CD4-positive, alpha-beta T cell treated with Interleukin-10 for 1 hour (primary cell): ENCODE data around the gene GTPBP3.

ENCODE experiments used
- DNase-seq: peaks from one replicate; pipeline ENCODE4 v3.0.0-alpha.2; 2020

GTPBP3 gene

DNA sequence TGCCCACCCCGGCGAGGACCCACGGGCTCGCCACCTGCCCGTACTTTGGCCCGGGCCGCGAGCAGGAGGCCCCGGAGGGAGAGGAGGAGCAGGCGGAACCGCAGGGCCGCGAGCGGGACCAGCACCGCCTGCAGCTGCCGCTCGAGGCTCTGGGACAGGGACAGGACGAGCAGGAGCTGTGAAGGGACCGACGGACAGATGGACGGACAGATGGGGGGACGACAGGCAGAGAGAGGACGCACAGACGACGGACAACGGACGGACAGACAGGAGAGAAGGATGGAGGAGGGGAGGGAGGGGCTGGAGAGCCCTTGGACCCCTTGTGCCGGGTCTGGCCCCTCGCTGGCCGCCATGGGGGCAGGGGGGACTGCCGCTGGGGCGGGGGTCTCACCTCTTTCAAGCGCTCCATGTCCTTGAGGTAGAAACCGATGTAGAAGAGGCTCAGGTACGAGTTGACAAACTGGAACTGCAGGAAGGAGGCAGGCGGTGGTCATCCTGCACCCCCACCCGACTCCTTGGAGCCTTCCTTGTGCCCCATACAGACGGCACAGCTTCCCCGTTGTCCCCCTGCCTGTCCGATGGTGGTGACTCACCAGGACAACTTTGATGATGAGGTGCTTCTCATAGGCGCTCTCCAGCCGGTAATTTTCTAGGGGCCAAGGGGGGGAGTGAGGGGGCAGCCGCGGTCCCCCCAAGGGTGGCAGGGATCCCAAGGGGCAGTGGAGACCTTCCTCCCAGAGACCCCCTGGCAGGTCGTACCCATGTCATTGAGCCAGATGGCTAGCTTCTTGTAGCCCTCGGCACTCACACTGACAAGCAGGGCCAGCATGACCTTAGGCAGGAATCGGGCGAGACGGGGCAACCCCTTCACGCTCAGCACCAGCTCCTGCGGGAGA, 7.7 kb upstream of the GTPBP3 start:
- DNase-seq = no peak

DNA sequence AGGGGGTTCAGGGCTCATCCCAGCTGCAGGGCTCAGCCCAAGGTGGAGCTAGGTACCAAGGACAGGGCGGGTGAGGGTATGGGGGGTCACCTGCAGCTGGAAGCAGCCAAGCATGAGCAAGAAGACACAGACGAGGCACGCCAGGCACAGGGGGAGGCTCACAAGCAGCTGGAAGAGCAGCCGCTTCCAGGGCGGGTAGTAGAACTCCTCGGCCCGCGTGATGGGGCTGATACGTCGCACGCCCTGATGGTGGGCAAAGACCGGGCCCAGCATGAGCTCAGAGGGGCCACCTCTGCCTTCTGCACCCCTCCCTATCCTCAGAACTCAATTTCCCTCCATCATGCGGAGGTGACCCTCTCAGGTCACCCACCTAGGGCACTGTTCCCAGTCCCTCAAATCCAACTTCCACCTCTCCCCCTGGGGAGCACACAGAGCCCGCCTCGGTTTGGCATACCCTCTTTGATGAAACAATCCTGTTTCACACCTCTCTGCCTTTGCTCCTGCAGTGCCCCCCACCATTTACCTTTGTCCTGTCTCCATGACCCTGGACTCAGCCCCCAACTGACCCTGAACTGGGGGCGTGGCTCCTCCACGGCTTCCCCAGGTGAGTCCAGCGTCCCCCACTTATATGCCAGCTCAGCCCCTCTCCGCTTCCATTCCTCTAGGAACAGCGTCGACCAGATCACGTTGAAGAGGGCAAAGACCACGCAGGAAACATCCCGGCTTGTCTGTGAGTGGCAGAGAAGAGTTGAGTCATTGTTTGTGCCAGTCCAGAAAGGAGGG, 6.9 kb upstream of the GTPBP3 start:
- no peak for DNase-seq

DNA sequence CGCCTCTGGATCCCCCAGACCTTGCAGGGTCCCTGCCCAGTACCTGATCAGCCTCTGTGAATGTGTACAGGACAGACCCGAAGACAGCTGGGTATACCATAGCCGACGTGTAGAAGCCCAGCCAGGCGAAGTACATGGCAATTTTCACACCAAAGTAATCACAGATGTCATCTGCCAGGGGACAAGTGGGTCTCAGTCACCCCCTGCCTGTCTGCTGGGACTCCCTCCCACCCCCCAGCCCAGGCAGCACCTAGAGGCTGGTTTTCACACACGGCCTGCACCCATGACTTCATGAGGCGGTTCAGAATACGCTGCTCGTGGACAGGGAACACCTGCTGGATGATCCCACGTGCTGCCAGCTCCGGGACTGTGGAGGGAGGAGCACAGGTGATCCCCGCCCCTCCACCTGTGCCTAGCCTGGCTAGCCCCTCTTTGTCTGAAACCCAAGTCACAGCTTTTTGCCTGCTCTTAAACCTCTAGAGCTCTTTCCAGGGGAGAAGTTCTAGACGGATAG, 6.3 kb upstream of the GTPBP3 start:
- no peak for DNase-seq

DNA sequence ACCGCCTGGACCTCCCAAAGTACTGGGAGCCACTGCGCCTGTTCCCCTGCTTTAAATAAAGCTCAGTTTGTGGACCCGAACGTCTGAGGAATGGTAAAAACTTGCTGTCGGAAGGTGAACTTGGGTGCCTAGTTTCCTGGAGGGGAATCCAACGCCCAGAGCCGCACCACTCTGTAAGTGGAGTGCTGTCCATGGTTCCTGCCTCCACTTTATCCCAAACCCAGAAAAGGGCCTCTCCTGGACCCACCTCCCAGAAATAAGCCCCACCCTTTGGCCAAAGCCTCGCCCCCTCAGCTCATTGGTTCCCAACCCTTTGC, 5.0 kb upstream of the GTPBP3 start:
- no peak for DNase-seq

DNA sequence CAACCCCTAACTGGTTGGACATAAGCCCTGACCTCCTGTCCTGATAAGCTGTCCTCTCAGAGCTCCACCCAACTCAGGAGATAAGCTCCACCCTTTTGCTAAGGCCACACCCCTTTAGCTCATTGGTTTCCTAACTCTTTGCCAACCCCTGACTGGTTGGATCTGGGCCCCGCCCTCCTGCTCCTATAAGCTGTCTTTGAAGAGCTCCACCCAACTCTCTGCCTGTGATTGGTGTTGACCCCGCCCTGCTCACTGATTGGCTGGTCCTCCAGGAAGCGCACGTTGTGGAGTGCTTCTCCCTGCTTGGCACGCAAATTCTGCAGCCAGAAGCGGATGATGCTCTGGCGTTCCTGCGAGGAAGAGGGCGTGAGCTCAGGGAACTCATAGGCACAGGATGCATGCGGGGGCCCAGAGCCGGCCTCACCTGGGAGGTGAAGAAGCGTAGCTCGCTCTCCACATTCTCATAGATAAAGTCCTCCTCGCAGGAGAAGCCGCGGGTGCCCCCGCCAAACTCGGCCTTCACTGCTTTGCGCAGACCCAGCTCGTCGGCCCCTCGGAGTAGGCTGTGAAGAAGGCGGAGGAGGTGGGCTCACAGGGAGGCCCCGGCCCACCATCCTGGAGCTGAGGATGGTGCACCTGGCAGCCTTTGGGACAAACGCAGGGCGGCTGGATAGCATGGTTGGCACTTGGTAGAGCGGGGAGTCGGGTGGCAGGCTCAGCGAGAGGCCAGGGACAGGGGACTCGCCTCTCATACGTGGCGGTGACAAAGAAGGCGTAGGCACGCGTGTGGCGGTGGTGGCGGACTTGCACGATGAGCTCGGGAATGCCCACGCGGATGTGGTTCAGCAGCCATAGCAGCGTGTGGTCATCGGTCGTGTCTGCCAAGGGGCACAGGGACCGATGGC, 4.4 kb upstream of the GTPBP3 start:
- DNase-seq = peak; percentile 49

DNA sequence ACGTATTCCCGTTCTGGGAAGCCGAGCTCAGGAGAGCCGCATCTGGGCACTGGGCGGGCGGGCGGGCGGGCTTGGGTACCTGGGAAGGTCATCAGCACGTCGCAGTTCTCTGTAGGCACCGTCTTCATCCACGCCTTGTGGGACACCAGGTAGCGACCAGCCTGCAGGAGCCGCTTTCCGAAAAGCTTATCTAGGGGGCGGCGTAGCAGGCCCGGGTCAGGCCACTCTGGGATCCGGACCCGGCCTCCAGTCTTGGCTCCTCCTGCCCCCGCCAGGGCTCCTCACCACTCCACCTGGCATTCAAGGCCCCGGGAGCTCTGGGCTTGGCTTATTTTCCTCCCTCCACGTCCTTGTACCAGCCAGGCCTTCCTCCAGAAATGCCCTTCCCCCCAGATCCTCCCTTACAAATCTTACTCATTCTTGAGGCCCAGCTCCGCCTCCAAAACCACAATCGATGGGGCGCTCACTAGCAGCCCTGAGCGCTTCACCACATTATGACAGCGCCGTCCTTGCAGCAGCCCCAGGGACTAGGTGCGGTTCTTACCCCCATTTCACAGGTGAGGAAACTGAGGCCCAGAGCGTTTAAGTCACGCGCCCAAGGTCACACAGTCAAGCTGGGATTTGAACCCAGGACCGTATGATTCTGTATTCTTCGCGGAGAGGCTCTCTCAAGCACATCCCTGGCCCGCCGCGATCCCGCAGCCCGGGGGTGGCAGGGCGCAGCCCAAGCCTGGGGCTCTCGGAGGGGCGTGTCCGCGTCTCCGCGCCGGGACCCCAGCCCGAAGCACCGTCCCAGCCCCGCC, 3.5 kb upstream of the GTPBP3 start:
- peak; percentile 74 for DNase-seq

DNA sequence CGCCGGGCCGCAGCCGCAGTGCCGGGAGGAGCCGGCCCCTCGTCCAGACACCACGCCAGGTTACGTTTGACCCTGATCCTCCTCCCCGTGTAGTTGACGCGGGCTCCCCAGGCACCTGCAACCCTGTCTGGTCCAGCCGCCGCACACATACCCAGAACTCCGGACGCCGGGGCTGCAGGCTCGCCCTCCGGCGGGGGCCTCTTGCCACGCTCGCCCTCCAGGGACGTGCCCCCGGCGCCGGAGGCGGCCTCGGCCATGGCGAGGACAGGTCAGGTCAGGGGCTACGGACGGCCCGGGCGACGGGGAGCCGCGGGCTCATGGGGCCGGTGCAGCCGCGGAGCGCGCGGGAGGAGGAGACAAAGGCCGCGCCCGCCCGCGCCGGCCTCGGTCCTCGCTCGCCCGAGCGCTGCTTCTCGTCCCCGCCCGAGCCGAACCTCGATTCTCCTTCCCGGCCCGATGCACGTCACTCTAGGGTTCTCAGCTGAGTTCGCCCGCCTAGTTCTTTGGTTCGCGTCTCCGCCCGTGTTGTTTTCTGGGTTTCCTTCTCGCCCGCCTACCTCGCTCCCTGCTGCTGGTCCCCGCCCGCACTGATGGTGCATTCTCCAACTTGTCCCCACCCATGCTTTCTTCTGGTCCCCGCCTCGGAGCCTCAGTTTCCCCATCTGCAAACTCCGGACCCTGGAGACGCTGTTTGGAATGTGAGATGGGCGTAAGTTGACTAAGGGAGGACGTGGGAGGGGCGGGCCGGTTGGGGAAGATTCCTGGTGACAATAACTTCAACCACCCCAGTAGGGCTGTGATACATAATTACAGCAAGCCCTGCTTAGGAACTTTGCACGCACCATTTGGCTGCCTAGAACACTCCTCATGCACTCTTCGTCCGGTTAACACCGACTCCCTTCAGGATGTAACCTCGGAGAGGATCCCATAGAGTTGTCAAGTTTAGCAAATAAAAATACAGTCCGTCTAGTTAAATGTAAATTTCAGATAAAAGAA, 2.6 kb upstream of the GTPBP3 start, which contains the start of gene ANO8:
Gene ANO8, minus strand, starts transcription at position 442 of the 996 bp plus-strand sequence. Its CDS starts 185 bp downstream, at position 257.
- peak; percentile 99 for DNase-seq

DNA sequence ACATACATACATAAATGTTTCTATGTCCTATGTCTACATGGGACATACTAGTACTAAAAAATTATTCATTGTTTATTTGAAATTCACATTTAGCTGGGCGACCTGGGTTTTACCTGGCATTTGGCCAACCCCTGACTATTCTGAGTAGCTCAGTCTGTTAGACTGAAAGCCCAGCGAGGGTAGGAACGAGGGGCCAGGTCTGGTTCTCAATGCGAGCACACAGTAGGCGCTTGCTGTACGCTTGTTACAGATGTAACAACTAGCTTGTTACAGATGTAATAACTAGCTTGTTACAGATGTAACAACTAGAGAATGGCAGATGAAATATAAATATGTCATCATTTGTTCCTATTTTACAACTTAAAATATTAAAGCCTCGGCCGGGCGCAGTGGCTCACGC, 1.8 kb upstream of the GTPBP3 start:
- DNase-seq = no peak

DNA sequence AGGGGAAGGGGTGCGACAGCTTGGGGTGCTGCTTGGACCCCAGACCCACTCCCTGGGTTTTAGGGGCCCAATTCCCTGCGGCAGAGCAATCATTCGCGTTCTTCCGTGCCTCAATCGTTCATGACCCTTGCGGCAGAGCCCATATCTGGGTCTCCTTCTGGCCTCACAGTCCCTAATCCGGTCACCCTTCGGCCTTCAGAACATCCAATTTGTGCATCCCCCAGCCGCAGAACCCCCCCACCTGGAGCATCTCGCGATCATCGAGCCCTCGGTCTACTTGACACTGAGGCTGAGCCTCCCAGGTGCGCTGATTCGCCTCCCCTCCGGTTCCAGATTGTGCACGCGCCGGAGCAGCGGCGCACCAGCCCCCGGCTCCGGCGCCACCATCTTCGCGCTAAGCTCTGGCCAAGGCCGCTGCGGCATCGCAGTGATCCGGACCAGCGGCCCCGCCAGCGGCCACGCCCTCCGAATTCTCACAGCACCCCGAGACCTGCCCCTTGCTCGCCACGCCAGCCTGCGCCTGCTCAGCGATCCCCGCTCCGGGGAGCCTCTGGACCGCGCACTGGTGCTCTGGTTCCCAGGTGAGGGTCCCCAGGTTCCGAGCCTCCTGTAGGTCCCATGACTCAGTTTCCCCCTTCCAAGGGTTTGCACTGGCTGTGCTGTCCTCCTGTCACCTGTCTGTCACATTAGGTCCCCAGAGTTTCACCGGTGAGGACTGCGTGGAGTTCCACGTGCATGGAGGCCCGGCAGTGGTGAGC, 501 bp downstream of the GTPBP3 start:
- peak; percentile 31 for DNase-seq

DNA sequence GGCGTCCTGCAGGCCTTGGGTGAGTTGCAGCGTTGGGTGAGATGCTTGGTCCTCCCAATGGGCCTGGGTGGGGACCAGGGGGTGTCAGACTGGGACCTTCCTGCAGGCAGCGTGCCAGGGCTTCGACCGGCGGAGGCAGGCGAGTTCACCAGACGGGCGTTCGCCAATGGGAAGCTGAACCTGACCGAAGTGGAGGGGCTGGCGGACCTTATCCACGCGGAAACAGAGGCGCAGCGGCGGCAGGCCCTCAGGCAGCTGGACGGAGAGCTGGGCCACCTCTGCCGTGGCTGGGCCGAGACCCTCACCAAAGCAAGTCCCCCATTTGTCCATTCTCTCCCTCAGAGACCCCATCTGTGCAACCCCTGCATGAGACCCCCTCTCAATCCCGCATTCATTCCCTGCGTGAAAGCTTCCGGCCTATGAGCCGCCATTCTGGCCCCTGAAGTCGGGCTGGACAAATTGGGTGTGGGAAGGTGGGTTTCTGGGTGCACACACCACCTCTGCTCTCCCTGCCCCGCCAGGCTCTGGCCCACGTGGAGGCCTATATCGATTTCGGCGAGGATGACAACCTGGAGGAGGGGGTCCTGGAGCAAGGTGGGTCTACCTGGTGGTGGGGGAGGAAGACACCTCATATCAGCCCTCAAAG, 1.2 kb downstream of the GTPBP3 start:
- DNase-seq = no peak

DNA sequence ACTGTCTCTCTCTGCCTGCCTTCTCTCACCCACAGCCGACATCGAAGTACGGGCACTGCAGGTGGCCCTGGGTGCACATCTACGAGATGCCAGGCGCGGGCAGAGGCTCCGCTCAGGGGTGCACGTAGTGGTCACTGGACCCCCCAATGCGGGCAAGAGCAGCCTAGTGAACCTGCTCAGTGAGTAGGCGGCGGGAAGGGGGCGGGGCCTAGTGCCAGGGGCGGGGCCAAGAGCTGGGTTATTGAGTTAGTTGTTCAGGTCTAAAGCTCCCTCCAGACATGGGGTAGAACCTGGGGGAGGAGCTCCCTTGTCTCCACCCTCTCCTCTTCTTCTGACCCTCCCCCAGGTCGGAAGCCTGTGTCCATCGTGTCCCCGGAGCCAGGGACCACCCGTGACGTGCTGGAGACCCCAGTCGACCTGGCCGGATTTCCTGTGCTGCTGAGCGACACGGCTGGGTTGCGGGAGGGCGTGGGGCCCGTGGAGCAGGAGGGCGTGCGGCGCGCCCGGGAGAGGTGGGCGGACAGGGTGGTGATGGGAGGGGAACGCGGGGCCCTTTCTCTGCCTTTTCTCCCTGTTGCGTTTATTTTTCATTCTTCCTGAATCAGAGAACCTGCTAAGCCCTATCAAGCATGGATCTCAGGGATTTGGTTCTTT, 1.9 kb downstream of the GTPBP3 start:
- DNase-seq = peak; percentile 36

DNA sequence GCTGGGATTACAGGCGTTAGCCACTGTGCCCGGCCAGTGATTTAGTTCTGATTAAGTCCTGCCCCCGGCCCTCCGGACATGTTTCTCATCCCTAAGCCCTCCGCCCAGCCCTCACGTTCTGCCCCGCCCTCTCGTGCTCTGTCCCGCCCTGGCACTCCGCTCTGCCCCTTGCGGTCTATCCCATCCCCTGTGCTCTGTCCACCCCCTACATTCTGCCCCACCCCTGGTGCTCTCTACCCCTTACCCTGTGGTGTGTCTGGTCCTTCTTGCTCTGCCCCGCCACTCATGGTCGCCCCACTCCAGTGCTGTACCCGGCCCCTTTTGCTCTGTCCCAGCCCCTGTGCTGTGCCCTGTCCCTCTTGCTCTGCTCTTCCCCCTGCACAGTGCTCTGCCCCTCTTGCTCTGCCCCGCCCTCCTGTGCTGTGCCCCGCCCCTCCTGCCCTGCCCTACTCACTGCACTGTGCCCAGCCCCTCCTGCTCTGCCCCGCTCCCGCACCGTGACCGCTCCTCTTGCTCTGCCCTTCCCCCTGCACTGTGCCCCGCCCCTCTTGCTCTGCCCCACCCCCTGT, 3.0 kb downstream of the GTPBP3 start:
- DNase-seq = no peak

DNA sequence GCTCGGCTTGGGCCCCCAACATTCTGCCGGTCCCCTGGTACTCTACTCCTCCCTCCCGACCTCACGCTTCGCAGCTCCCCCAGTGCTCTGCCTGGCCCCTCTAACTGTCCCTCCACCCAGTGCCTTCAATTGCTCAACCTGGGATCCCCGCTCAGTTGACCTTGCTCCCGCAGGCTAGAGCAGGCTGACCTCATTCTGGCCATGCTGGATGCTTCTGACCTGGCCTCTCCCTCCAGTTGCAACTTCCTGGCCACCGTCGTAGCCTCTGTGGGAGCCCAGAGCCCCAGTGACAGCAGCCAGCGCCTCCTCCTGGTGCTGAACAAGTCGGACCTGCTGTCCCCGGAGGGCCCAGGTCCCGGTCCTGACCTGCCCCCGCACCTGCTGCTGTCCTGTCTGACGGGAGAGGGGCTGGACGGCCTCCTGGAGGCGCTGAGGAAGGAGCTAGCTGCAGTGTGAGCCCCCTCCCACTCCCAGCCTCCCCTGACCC, 3.6 kb downstream of the GTPBP3 start:
- DNase-seq = no peak

DNA sequence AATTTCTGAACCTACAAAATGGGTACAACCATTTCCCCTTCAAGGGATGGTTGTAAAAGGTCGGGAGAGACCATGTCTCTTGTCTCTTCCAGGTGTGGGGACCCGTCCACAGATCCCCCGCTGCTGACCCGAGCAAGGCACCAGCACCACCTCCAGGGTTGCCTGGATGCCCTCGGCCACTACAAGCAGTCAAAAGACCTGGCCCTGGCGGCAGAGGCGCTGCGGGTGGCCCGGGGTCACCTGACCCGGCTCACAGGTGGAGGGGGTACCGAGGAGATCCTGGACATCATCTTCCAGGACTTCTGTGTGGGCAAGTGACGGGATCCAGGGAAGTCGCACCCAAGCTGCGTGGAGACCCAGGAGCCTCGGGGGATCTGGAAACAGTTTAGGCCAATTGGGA, 4.0 kb downstream of the GTPBP3 start:
- no peak for DNase-seq

DNA sequence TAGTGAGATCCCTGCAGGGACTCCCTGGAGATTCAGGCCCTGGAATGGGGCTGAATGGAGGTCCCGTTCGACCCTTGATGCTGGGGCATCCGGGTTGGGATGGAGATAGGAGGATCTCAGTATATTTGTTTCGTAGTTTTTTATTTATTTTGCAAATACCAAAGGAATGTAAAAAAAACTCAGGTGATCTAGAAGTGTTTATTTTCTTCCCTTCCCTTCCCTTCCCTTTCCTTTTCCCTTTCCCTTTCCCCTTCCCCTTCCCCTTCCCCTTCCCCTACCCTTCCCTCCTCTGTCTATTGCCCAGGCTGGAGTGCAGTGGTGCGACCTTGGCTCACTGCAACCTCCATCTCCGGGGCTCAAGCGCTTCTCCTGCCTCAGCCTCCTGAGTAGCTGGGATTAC, 4.5 kb downstream of the GTPBP3 start:
- no peak for DNase-seq

DNA sequence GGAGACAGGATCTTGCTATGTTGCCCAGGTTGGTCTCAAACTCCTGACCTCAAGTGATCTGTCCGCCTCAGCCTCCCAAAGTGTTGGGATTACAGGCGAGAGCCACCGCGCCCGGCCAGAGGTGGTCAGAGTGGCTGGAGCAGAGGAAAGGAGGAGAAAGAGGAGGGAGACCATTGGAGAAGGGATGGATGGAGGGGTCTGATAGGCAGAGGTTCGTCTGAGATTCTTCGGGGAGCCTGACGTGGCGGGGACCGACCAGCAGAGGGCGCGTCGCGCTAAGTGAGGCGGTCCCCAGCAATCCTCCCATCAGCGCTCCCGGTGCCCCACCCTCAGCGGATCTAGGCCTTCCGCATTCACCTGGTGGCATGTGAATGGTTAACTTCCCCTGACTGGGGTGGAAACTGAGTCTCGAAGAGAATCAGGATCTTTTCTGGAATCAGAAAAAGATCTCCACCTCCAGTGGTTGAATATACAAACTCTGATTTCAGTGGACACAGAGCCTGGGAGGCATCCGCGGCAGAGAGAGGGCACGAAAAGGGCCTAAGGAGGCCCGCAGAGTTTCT, 8.8 kb downstream of the GTPBP3 start:
- peak; percentile 78 for DNase-seq

DNA sequence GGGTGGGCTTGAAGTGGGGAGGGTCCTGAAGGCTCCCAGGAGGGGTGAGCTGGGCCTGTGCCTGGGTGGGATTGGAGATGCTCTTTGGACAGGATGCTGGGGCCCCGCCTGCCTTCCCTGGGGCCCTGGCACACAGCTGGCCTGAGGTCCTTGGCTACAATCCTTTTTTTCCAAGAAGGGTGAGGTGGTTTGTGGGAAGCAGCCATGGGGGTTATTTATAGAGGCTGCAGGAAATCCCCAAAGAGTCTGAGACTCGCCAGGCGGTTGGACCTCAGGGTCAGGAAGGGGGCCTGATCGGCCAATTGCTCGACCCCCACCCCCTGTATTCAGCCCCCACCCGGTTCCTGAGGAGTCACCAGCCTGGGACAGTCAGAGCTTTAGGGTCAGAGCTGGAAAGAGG, 10.0 kb downstream of the GTPBP3 start:
- DNase-seq = no peak

DNA sequence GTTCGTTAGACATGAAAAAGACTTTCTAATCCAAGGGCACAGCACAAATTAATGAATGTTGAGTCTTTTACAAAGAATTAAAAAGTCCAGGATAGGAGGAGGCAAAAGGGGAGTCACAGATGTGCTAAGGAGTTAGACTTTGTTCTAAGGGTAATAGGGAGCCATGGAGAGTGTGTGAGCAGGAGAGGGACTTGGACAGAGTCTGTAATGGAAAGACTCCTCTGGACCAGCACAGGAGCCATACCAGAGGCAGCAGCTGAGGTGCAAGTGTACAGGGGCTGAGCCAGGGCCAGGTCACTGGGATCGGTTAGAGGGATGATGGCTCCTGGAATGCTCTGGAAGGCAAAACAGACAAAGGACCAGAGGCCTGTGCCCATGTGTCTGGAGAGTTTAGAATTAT, 10.5 kb downstream of the GTPBP3 start:
- no peak for DNase-seq
